Activated CD4-positive, alpha-beta T cell treated with anti-CD3 and anti-CD28 coated beads, Interleukin-2, amount 50 U/mL, for 1 hour (primary cell): ENCODE results near the gene ATP8B3.

Experiments used
- DNase-seq: peaks from one replicate; pipeline ENCODE4 v3.0.0-alpha.2; 2020

Gene ATP8B3

DNA sequence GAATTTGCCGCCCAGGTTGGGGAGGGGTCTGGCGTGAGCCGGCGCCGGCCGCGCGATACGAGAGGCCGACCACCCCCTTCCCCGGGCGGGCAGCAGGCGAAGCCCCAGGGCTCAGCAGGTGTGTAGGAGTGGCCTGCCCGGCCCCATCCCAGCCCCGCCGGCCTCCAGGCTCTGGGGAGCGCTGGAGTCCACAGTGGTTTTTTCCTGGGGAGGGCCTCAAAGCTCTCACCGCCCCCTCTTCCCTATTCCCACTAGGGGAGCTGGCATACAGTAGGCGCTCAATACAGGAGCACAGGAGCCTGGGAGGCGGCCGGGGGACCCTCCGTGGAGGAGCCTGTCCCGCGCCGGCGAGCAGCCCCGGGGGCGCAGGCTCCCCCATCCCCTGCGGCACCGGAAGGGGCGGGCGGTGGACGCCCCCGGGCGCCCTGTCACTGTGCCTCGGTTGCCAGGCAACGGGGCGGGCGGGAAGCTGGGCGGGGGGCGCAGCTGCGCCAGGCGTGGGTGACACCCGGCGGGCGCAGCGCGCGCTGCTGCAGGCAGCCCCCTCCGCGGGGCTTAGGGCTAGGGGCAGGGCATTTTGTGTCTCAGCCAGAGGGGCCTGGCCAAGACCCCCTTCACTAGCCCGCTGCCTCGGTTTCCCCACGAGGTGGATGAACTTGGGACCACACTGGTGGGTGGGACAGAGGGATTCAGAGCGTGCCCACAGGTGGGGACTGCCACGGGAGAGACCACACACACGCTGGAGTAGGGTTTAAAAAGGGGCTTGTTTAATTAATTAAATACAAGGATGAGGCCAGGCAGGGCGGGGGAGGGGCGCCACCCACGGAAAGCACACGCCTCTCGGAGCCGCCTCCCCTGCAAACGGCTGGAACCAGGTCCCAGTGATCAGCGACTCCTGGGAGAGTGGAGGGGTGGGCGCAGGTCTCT lies 39.8 kb upstream of the ATP8B3 start:
- peak; percentile 64 for DNase-seq

DNA sequence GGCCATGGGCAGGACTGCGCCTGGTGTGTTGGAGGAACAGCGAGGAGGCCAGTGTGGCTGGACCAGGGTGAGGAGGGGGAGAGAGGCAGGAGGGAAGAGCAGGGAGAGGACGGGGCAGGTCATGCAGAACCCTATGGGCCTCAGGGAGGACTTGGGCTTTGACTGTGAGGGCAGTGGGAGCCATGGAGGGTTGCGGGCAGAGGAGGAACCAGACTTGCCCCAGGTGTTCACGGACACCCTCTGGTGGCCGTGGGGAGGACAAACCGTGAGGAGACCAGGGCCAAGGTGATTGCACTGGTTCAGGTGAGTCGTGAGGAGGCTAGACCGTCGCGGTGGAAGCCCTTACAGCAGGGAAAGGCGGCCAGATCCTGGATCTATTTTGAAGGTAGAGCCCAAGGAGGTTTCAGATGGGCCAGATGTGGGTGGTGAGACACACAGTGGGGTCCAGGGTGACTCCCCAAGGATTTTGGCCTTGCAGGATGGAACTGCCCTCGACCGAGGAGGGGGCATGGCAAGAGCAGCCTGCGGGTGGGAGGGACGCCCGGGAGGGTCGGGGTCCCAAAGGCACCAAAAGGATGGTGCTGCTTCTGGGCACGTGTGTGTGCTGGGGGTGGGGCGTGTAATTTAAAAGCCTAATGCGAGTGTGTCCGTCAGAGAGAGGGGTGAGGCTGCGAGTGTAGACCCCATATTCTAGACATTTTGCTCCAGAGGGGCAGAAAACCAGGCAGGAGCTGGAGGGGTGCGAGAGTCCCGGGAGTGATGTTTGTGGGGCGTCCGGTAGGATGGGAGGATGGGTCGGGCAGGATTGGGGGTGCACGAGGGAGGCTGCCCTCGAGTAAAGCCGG lies 39.0 kb upstream of the ATP8B3 start:
- DNase-seq, result no peak

DNA sequence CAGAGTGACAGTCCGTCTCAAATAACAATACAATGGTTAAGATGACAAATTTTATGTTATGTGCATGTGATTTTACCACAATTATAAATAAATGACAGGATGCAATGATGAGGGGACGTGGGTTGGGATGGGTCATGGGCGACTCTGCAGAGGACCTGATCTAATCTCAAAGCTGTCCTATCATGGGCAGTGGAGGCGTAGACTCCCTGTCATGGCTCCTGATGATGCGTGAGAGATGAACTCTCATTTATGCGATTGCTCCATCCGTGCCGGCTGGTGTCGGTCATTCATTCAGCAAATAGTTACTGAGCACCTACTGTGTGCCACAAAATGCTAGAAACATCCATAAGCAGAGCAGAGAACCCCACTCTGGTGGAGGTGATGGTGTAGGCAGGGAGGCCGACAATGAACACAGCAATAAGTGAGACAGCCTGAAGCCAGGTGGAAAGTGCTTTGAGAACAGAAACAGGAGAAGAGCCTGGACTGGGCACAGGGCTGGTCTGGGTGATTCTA lies 37.9 kb upstream of the ATP8B3 start:
- DNase-seq, result no peak

DNA sequence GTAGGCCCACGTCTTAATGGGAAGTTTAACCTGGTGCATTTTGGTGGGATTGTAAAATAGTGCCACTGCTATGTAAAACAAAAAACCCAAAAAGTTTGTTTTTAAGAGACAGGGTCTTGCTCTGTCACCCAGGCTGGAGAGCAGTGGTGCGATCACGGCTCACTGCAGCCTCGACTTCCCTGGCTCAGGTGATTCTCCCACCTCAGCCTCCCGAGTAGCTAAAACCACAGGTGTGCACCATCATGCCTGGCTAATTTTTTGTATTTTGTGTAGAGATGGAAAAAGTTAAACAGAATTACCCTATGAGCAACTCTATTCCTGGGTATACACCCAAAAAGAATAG lies 37.0 kb upstream of the ATP8B3 start:
- no peak for DNase-seq

DNA sequence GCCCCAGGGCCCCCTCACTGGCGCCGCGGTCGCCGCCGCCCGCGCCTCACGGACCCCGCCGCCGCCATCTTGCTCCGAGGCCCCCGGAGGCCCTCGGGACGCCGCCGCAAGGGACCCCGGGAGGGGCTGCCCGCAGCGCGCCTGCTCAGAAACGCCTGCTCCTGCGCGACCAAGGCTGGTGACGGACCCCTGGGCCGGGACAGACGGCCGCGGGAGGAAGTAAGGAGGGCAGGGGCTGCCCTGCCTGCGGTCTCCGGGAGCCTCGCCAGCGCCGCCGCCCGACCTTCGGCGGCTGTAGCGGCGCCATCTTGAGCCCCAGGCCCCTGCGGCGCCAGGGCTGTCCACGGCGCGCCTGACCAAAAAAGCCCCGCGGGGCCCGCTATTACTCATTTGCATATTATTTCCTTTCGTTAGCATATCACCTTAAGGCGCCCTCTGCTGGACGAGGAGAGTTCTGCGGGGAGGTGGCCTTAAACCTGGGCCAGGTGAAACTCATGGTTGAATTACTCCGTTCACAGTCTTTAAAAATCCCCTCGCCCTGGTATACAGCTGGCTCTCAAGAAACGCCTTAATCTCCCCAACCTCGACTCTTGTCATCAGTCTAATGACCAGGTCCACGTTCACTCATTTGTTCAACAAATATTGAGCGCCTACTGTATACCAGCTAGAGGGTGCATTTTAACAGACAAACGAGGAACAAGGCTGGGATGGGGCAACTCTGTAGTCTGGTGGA lies 36.5 kb upstream of the ATP8B3 start, which contains the start of gene REXO1:
Gene REXO1, minus strand, starts transcription at position 85 of the 733 bp plus-strand sequence. CDS start 125 bp downstream, outside the sequence.
- DNase-seq, result peak; percentile 99

DNA sequence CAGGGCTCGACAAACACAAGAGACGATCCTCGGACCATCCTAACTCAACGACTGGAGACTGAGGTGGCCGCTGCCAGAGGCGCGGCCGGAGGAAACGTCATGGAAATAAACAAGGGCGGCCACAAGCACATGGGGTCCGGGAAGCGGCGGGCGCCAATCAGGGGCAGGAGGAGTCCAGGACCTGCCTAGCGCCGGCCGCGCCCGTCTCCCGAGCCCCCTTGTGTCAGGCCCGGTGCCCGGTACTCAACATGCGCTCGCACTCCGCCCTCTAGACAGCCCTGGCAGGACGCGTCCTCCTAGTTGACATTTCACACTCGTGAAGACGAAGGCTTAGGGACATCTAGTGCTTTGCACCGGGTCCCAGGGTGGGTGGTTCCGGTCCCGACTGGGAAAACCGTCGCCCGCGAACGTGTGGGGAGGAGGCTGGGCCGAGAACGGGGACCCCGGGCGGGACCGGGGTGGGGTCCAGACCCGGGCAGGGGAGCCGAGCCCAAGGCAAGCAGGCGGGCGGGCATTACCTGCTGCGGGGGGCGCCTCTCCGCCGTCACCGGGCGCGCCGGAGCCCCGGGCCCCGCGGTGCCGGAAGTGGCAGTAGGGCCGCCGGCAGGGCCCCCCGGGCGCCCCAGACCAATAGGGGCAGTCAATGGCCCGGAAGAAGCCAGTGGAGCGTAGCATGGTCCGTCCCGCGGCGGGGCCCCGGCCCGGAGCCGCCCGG lies 35.8 kb upstream of the ATP8B3 start:
- DNase-seq, result no peak

DNA sequence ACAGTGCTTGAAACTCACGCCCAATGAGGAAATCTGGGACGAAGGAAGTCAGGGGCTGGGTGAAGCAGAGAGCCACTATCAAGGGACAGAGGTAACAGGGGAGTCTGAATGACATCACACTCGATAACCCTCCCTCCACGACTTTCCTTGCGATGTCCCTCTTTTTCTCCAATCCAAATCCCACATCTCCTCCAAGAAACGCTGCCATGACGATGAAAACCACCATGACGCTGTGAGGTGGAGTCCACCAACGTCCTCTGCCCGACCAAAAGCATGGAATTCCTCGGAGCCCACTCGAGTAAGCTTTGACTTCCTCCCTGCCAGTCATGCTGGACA lies 35.2 kb upstream of the ATP8B3 start:
- no peak for DNase-seq

DNA sequence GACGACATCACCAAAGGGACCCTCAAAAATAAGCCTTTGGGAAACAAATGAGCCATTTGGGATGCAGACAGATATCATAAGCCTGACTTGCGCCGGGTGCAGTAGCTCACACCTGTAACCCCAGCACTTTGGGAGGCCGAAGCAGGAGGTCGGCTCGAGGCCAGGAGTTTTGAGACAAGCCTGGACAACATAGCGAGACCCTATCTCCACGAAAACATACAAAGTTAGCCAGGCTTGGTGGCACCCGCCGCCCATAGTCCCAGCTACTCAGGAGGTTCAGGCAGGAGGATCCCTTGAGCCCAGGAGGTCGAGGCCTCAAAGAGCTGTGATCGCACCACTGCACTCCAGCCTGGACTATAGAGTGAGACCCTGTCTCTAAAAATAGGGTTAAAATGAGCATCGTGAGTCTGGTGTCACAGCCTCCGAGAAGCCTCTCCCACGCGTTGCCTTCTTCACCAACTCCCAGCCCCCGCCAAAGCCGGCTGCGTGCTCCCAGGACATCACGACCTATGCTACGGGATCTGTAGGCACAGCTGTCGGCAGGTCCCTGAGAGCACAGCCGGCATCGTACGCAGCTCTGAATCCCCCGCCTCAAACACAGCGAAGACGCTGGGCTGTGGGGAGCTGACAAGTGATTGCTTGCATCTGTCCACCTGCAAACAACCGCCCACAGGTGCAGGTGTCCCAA lies 34.6 kb upstream of the ATP8B3 start:
- DNase-seq, result no peak

DNA sequence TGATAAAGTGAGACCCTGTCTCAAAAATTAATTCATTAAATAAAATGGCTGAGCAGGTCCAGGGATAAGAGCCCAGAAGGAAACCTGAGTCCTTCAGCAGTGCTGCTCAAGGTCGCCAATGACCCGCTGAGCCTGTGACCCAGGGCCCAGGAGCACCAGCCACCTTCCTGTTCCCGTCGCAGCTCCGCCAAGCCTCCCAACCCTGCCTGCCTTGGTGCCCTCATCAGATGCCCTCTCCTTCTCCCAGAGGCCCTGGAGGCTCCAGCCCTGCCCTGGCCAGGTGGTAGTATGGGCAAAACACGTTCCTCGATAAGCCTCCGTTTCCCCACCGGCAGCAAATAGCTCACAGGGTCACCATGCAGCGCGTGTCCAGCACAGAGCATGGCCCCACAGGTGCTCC lies 33.6 kb upstream of the ATP8B3 start:
- DNase-seq, result no peak

DNA sequence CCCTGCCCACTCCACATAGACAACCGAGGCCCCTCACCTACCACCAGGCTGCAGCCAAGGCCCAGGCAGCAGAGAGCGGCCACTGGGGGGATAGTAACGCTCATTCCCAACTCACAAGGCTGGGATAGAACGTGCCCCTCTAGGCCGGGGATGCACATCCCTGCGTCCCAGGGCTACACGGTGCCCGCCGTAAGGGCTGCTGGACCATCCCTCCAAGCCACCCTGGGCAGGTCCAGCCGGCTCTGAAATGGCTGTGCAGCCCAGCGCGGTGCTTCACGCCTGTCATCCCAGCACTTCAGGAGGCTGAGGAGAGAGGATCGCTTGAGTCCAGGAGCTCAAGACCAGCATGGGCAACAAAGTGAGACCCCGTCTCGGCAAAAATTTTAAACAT lies 33.0 kb upstream of the ATP8B3 start:
- no peak for DNase-seq

DNA sequence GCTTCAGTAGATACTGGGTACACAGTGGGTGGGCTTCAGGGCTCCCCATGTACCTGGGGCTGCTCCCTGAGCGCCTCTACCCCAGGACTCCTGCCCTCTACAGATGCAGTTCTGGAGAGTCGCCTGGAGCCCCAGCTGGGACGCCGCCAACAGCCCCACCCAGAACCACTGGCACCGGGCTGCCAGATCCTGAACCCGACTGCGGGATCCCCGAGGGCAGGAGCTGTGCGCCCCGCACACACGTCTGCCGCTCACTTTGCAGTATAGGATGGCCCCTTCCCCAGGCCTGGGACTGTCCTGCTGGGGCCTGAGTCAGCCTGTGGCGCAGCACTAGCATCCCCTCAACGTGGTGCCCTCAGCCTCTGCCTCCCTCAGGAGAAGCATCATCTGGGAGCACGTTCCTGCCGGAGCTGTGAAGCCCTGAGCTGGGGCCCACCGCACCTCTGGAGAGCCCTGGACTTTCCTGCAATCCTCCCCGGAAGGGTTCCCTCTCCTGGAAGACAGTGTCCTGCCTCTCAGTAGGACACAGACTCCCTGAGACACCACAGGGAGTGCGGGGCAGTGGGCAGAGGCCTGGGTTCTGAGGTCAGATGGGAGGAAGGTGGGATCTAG lies 32.5 kb upstream of the ATP8B3 start:
- no peak for DNase-seq

DNA sequence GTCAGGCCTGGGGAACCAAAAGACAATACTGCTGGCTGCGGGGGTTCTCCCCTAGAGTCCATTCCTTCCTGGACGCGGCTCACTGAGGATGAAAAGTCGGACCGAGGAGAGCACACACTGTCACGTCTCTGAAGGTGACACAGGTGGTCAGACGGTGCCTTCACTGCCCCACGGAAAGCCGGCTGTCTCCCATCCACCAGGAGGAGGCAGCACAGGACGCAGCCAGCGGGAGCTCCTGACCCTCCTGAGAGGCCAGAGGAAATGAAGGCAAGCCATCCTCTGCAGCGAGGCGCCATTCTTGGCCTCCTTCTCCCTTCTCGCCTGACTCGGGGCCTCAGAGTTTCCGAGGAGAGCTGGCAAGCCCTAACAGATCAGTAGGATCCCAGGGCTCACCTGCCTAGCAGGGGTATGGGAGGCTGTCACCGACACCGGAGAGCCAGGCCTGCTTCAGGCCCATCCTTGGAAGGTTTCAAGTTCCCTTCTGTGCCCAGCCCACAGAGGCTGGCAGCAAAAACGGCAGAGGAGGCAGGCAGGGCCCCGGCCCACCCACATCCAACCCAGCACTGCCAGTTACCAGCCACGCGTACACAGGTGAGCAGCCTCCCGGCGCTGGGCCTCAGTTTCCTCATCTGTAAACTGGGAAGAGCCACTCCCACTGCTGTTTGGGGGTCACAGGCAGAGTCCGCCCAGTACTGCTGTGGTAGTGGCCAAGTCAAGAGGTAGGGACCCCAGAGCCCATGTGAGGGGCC lies 31.7 kb upstream of the ATP8B3 start:
- DNase-seq, result no peak

DNA sequence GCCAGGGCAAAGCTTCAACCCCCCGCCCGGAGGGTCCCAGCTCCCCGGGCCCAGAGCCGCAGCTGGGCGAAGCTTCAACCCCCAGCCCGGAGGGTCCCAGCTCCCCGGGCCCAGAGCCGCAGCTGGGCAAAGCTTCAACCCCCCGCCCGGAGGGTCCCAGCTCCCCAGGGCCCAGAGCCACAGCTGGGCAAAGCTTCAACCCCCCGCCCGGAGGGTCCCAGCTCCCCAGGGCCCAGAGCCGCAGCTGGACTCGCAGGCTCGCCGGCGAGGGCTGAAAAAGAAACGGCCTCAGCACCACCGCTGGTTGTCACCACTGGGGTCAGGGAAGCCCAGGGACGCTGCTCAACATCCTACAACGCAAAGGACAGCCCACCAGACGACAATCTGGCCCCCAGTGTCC lies 31.0 kb upstream of the ATP8B3 start:
- DNase-seq, result no peak

DNA sequence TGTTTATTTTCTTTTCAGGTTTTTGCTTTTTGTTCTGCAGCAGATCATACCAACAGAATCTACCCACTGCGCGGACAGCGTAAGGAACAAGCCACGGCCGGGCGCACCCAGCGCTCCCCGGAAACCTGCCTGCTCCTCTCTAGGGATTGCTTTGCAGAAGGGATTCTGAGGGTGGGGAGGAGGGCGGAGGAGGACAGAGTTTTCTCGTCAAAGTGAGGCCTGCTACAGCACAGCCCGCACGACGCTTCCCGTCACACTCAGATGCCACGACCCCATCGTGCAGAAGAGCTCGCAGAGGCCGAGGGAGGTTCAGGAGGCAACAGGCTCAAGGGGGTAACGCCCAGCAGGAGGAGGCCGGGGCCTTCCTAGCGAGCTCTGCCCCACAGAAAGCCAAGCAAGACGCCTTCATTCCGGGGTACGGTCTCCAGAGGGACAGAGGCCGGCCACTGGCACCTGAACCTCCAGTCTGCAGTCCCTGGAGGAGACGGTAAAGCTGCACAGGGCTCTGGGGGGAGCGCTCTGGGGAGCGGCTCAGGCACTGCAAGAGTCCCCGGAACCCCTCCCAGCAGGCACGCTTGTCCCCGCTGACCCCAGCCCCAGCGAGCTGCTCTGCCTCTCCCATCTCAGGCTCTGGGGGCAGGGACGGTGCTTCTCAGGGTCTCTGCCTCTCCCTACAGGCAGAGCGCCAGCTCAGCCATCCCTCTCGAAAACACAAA lies 29.3 kb upstream of the ATP8B3 start:
- no peak for DNase-seq

DNA sequence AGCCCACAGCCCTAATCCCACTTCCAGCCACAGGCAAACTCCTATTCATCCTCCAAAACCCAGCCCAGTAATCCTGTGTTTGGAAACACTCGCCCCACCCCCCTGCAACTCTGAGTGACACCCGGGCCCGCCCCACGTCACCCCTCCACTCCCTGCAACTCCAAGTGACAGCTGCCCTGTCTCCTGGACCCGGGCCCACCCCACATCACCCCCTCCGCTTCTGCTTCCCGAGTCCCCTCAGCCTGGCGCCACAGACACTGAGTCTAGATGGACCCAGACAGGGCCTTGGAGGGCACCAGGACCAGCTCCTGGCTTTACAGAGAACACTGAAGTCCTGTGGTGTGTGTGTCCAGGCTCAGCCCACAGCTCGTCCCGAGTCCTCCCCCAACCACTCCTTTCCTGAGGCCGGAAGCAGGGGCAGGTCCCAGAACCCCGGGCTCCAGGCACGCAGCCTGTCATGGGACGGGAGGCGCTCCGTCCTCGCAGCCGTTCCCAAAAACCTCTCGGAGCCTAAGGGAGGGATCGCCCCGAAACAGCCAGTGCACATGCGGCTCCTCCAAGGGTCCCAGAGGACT lies 28.6 kb upstream of the ATP8B3 start:
- no peak for DNase-seq

DNA sequence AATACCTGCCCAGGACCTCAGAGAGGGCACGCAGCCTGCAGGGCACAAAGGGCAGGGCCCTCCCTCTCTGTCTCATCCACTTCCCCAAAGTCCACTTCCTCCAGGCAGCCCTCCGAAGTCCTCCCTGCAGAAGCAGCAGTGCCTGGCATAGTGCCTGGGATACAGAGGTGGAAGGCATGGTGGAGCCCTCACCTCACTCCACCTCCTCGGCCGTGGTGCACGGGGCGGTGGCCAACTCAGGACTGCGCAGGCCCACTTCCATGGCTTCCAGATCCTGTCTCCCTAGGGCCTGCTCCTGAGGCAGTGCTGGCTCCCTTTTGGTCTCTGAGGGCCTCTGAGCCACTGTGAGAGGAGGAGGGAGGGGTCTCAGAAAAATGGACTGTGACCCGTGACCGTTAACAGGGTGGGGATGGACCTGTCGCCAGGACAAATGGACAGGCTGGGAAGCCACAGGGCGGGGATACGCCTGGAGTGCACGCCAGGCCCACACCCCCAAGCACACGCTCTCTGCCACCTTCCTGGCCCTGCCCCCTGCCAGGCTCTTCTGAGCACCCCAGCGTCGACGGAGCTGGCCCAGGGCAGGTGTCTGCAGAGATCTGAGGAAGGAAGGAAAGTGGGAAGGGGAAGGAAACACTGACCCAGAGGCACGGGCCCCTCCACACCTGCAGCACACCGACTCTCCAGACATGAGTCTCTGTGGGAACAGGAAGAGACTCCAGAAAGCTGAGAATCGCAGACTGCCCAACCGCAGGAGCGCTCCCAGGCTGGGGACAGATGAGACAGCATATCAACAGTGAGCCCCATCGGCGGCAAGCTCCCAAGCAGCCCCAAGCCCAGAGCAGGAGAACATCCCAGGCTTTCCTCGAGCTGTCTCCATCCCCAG lies 27.8 kb upstream of the ATP8B3 start:
- DNase-seq, result no peak

DNA sequence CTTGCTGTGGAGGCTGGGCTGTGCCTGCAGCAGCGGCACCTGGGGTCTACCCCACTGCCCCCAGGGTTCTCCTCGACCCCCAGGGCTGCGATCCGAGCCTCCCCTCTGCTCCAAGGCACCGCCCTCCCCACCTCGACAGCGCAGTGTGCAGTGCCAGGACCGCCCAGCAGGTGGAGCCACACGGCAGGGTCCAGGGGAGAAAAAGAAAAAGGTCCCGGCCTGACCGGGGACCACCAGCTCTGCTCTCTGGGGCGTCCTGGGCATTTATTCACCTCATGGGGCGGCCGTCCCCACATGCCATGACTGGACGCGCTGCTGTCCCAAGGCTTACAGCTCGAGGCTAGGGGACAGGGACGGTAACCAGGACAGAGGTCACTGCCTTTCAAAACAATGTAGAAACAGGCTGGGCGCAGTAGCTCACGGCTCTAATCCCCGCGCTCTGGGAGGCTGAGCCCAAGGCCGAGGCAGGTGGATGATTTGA lies 25.6 kb upstream of the ATP8B3 start:
- DNase-seq, result peak; percentile 62

DNA sequence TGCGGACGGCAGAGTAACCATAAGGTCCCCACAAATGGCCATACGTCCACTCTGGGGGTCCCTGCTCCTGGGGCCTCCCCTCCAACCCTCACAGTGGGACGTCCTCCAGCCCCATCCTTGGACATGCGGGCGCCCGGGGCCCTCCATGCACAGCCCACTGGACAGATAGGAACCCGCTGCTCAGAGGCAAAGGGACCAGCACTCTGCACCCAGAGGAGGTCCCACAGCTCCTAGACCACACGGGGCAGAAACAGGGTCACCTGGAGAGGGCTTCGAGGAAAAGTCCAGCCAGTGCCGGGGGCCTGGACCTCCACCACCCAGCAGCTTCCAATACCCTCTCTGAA lies 25.1 kb upstream of the ATP8B3 start:
- no peak for DNase-seq
